HG03066 (cell line): ENCODE data around the gene GLYATL1B.
A peak's percentile ranks its signal among the peaks of the same experiment; 100 is the strongest.
"Not testable (repeated sequence)": the region's sequence is repeated elsewhere in the genome, so short reads cannot be mapped to it uniquely, and the experiment has no call there.

Experiments
- ATAC-seq: cut with Tn5 transposase; IDR thresholded peaks from one replicate; pipeline ENCODE4 v1.9.1; 2021; ENCODE audit warnings: low read depth; ENCODE audit not compliant: unreplicated experiment

Gene GLYATL1B, protein sequence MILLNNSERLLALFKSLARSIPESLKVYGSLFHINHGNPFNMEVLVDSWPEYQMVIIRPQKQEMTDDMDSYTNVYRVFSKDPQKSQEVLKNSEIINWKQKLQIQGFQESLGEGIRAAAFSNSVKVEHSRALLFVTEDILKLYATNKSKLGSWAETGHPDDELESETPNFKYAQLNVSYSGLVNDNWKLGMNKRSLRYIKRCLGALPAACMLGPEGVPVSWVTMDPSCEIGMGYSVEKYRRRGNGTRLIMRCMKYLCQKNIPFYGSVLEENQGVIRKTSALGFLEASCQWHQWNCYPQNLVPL

DNA sequence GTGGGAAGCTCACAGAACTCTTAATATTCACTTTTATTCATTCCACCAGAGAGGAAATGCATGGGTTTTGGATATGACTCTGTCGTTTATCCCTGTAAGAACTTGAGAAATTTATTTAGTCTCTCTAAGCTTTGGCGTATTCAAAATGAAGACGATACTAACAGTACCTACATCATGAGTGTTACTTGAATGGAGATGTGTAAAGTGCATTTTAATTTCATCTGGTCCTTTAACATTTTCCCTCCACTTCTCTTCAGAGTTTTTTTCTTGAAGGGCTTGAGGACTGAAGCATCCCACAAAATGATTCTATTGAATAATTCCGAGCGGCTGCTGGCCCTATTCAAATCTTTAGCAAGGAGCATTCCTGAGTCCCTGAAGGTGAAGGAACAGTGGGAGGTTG, at the start of gene GLYATL1B:
Gene GLYATL1B, plus strand, starts transcription at position 301 of the 400 bp plus-strand sequence. Its CDS starts 0 bp downstream, at position 301.
- not testable (repeated sequence) for ATAC-seq

DNA sequence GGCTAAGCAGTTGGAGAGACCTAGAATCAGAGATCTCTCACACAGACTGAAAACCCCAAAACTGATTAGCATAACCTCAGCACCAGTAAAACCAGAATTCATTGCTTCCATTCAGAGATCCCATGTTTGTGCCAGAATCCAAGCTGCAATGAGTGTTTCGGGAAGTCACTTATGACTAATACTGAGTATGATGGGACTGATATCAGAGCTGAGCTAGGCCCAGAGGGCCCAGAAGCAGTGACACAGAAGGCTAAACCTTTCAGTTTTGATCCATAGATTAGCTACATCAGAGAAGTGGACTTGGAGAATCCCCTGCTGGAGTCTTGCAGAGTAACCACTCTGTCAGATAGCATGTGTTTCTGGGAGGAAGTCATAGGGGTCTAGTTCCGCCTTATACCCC, 49.6 kb upstream of the GLYATL1B start:
- not testable (repeated sequence) for ATAC-seq

DNA sequence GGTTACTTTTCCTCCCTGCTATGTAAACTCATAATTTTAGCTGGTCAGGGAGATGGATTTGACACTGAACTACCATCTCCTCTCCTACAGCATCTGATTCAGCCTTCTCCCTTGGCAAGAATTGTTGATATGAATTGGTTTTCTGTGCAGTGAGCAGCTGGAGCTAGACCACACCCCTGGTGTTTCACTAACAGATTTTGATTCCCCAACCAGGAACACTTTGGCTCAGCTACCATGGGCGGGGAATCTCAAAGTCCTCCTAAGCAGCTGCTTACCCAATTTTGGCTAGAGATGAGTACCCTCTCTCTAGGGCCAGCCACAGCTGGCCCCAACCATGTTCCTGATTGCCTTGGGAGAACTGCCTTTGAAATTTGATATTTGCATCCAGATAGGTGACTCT, 48.7 kb upstream of the GLYATL1B start:
- ATAC-seq, result not testable (repeated sequence)

DNA sequence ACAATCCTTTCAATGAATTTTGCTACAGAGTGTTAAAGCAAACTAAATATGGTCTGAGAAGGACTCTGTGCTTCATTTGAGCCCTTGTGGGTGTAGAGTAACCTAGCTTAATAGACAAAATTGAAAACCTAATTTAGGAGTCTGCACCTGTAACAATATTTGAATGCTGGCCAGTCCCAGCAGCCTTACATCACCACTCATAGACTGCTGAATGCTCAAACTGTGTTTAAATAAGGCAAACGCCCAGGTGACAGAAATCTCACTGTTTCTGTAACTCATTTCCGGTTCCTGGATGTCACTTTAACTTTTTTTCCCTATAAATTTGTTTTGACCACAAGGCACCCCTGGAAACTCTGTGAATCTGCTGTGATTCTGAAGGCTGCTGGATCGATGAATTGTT, 45.5 kb upstream of the GLYATL1B start:
- ATAC-seq, result no peak

DNA sequence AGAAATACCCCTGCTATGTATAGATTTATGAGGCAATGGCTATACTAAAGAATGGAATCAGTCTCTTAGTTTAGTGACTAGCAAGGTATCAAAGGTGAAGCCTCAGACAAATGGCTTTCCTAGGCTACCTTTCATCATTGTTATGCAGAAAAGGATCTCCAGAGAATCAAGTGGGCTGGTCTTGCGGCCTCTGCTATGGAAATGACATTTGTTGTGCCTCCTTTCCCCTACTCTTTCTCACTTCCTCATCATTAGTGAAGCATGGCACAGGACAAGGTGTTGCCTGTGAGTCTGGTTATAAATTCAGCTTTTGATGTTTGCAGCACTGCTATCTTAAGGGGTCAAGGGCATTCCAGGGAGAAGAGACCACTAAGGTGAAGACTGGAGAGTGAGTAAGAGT, 34.7 kb upstream of the GLYATL1B start:
- ATAC-seq, result peak; percentile 61

DNA sequence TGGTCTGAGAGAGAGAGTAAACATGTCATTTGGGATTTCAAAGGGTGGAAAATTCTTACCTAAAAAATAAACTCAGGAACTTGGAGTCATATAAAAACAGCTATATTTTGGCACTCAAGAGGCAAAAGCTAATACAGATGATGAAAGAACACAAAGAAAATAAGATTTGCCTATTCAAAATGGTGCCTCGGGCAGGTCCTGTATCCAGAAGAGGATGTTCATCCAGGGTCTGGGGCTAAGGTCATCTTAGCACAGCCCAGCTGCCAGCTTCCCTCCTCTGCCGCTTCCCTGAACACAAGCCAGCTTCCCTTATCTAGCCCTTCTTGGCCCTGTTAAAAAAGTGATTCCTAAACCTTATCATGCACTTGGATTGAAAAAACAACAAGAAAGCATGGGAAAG, 33.8 kb upstream of the GLYATL1B start:
- not testable (repeated sequence) for ATAC-seq

DNA sequence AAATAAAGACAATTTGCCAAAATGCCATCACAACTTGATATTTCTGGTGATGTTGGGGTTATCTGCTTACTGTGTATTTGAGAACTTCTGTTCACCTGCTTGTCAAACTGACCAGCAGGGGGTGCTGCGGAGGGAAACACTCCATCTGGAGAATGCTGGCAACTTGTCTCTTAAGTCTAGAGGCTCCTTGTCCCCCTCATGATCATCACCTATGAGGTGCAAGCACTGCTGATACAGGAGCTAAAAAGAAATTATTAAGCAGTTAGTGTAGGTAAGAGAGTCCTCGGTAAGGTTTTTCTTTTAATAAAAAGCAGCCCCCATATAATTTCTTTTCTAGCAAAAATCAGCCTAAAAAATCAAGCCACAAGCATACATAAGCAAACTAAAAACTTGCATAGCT, 32.7 kb upstream of the GLYATL1B start:
- peak; percentile 51 for ATAC-seq

DNA sequence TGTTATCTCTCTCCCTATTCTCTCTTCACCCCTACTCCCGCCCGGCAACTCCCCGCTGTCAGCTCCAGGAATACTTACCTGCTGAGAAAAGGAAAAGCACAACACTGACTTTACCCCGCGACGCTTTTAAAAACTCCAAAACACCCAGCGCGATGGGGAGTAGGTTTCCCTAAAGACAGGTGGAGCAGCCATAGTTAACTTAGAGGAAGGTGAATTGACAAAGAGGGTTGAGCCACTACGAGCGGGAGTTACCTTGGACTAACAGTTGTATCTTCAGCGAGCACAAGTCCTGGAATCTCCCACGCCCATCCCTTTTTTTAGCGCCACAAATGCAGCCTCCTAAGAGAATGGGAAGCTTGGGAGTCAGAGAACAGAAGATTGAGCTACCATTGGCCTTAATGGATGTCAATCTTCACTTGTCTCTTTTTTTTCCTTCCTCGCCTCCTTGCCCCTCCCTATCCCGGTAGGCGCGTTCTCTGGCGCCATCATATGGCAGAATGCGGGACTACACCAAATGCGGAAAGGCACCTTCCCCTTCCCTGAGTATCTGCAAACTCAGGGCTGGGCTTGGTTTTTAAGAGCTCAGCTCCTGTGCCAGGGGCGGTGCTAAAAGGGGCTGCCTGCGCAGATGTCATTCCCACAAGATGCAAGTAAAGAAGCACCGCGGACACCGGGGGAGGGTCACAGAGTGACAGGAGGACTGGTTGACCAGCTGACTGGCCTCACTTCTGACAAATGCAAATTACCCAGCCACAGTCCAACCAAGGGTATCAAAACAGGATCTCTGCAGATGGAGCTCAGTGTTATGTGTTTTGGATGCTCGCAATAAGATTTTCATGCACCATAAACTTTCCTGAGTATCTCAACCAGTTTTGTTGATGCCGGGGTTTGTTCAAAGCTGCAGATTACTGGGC, 27.7 kb upstream of the GLYATL1B start:
- peak; percentile 93 for ATAC-seq

DNA sequence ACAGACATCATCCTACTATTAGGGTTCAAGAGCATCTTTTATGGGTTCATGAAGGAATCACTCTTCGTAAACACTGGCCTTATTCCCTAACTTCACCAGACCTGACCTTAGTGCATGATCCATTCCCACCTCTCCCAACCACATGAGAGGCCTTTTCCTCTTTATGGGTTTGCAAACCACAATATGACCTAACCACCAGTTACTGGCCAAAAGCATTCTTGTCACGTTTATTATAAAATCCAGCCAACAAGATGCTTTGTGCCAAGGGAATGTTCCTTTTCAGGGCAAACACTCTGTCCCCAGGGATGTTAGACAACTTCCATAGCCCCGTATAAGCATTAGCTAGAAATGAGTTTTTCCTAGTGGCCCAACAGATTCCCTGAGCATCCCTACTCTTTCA, 26.0 kb upstream of the GLYATL1B start:
- not testable (repeated sequence) for ATAC-seq

DNA sequence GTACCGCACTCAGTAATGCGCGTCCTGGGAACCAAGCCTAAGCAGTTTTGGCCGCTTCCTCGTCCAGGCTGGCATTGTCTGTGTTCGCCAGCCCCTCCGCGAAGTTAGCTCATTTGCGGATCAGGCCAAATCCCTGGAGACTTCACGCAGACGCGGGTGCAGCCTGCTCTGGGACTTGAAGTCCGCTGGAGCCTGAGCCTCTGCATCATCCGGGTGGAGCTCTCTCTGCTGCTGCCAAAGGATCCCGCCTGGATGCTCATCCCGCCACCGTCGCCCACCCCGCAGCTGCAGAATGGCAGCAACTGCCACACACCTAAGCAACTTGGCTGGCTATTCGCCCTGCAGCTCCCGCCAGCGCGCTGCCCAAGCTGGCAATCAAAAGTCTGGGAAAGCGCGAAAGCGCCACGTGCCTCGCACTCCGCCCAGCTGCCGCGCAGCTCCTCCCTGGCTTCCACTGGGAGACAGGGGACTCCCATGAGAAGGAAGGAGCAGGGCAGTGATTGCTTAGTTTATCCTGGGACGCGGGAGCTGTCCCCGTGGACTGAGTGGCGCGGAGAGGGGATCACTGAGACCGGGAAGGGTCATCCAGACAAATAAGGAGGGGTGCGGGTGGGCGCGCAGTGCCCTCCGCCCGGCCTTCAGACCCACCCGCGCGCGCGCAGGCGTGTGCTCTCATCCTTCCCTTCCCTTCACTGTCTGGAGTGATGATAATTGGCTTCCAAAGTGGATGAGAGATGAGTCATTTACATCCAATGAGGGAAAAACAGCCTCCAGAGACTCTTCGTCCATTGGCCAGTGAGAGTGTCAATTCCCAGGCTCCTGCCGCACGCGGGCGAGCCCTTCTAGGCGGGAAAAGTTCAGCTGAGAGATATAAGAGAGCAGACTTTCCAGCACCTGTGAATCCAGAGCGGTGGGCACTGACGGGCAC, 23.2 kb upstream of the GLYATL1B start:
- no peak for ATAC-seq

DNA sequence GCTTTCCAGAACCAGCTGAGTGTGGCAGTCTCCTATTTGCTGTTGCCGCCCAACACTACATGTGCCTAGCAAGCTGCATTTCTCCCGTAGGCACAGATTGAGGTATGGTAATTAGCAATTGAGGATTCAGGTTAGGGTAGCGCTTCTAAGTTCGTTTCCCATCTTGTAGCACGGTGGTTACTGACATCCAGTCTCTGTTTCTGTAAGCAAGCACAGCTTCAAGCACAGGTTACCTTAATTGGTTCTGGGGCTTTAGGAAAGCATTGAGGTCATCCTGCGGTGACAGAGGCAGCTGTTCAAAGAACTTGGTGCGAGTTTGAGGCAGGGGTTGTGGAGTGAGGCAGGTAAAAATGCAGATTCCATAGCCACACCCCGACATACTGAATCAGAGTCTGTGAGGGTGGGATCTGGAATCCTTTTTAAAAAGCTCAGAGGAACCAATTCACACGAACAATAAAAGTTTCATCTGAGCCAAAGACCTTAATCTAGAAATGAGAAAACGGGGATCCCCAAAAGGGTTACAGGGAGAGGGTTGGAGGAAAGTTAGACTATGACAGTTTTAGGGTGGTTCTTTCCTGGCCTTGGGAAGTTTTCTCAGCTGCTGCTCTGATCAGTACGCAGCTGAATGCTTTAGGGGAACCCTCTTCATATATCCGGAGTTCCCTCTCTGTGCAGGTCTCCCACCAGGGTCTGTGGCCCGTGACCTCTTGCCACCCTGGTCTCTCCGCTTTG, 21.9 kb upstream of the GLYATL1B start:
- ATAC-seq, result peak; percentile 73

DNA sequence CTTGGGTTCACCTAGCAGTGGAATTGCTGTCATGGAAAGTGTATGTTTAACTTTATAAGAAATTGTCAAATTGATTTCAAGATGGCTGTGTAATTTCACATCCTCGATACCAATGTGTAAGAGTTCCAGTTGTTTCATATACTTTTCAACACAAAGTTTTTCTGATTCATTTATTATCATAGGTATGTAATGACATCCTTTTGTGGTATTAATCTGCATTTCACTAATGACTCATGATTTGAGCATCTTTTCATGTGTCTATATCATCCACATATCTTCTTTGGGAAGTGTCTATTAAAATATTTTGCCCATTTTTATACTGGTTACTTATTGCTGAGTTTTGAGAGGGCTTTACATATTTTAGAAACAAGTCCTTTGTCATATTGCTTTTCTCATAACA, 17.0 kb upstream of the GLYATL1B start:
- ATAC-seq, result no peak

DNA sequence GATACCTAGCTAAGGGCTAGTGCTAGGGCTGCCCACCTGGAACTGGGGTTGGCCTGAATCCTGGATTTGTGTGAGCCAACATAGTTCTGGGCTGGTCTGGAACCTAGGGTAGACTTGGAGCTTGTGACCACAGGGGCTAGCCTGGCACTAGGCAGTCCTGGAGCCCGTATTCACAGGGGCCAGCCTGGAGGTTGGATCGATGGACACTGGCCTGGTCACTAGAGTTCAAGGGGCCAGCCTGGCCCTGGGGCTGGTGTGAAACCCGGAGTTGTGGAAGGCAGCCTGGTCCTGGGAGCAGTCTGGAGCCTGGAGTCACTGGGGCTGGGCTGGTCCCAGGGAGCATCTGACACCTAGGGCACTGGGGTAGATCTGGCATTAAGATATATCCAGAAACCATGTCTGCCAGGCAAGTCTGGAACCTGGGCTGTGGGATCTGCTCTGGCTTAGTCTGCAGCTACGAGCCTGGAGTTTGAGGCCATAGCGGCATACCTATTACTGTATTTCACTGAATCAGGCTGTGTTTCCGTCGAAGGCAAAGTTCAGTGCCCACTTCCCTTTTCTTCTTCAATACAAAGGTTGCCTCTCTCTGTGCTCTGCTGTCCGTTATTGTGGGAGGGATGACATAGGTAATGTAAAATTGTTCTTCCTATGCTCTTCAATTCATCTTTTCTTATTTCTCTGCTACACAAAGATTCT, 9.1 kb upstream of the GLYATL1B start:
- ATAC-seq, result peak; percentile 83

DNA sequence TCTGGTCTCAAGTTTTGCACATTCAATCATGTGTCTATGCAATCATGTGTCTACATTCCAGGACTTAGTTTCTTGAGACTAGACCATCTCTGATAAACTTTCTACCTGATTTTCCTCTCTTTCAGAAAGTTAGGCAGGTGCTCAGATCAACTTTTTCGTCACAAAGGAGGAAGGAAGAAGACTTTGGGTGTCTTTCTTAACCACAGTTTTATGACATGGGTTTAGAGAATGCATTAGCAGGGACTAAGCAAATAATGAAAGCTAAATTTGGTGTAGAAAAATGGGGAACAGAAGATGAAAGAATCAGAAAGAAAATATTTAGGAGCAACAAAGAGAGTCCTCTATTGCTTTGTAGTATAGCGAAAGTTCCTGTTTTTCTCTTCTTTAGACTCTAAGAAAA, 7.7 kb upstream of the GLYATL1B start:
- no peak for ATAC-seq

DNA sequence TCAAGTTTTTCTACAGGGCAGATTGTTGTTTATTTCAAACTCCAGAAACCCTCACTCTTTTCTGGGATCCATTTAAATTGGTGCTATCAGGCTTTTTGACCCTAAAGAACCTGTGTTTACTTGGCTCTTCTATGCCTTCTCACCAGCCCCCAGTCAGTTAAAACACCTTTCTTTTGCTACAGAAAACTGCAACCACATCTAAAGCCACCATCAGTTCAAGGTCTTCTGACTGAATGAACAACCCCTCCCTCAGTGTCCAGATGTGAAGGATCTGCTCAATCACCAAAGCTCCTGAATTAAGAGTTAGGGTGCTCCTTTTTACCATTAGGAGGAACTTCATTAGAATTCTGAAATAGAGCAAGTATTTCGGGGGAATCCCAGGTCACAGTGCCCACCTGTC, 7.0 kb upstream of the GLYATL1B start:
- ATAC-seq, result no peak

DNA sequence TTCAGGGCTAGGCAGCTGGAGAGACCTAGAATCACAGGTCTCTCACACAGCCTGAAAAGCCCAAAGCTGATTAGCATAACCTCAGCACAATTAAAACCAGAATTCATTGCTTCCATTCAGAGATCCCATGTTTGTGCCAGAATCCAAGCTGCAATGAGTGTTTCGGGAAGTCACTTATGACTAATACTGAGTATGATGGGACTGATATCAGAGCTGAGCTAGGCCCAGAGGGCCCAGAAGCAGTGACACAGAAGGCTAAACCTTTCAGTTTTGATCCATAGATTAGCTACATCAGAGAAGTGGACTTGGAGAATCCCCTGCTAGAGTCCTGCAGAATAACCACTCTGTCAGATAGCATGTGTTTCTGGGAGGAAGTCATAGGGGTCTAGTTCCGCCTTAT, 5.7 kb upstream of the GLYATL1B start:
- not testable (repeated sequence) for ATAC-seq

DNA sequence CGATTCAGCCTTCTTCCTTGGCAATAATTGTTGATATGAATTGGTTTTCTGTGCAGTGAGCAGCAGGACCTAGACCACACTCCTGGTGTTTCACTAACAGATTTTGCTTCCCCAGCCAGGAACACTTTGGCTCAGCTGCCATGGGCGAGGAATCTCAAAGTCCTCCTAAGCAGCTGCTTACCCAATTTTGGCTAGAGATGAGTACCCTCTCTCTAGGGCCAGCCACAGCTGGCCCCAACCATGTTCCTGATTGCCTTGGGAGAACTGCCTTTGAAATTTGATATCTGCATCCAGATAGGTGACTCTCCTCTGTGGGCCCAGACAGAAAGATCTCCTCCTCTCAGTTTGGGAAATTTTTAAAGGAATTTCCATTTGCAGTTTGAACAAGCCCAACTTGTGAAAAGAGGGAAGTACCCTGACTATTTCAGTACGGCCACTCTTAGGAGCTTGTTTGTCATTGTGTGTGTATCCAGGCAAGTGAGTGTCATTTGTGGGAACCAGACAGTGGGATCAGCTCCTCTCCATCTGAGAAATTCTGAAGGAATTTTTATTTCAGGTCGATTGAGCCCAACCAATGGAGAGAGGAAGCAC, 4.6 kb upstream of the GLYATL1B start:
- not testable (repeated sequence) for ATAC-seq

DNA sequence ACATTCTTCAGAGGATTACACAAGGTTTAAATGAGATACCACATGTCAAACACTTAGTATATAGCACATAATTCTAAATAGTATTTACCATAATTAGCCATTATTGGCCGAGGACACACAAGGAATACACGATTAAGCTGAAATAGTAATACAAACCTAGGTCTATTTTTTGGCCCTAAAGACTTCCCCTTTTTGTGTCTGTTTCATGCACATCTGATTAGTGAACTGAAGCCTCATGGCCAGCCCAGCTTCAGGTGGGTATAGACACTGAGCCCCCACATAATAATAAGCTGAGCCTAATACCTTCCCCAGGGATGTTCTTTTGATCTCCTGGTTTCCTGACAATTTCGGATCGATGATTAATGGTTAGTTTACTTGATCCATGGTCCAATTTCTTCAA, 2.1 kb downstream of the GLYATL1B start:
- ATAC-seq, result no peak

DNA sequence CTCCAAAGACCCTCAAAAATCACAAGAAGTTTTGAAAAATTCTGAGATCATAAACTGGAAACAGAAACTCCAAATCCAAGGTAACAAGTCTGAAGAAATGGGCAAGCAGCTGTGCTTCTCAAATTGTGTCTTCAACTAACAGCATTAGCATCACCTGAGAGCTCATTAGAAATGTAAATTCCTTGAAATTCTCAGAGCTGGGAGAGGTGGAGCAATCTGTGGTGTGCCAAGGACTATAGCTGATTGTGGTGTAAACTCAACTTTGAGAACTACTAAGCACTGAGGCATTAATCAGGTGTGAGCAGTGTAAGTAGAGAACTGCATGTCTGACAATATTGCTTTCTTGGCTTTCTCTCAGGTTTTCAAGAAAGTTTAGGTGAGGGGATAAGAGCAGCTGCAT, 7.5 kb downstream of the GLYATL1B start:
- not testable (repeated sequence) for ATAC-seq
